Panc1 (cell line): ENCODE results near the gene SLC8B1. TPM values are rescaled to one million over a fixed set of nuclear protein-coding genes. Genes with fewer than 3 reads are reported as not detected.

Experiments
- ATAC-seq: fragments of 200-7000 bp; cut with Tn5 transposase; 2 replicates; pipeline ENCODE4 v1.9.1; 2020; ENCODE audit warnings: mild to moderate bottlenecking, moderate library complexity
- BruUV-seq: library from RNA; stranded (reverse); fragments of 400-500 nt; replicated peaks from 2 replicates; lab custom pipeline; 2021; lab: Mats Ljungman, UMichigan
- CTCF ChIA-PET: fragments of 300-600 bp; sonication (Branson Sonifier 250); formaldehyde crosslinking; loops from one replicate; lab custom pipeline; 2022; ENCODE audit warnings: antibody characterized with exemption; lab: Charles Lee
- POLR2A ChIA-PET: fragments of 300-600 bp; sonication (Branson Sonifier 250); formaldehyde crosslinking; loops from one replicate; lab custom pipeline; 2022; ENCODE audit warnings: antibody characterized with exemption; lab: Charles Lee
- DNase-seq: peaks from one replicate; pipeline ENCODE4 v3.0.0-alpha.2; 2010; ENCODE audit warnings: low read depth, low spot score
- H3K27ac ChIP-seq: 2 replicates; pipeline ENCODE4 v1.5.1; 2011; ENCODE audit warnings: mild to moderate bottlenecking, low read length, inconsistent platforms
- H3K27me3 ChIP-seq: fragments of 200-500 bp; sonication (Bioruptor generic); 2 replicates; pipeline ENCODE4 v1.6.0; 2014; ENCODE audit warnings: low read length, inconsistent platforms; ENCODE audit not compliant: control insufficient read depth, insufficient read depth
- H3K36me3 ChIP-seq: fragments of 200-500 bp; sonication (Bioruptor generic); 2 replicates; pipeline ENCODE4 v1.5.1; 2014; ENCODE audit warnings: inconsistent platforms, mild to moderate bottlenecking, low read length, moderate library complexity; ENCODE audit not compliant: control insufficient read depth, insufficient read depth
- H3K4me1 ChIP-seq: 2 replicates; pipeline ENCODE4 v1.5.1; 2011; ENCODE audit warnings: inconsistent platforms, mild to moderate bottlenecking, low read length, moderate library complexity; ENCODE audit not compliant: control insufficient read depth, insufficient read depth
- H3K4me3 ChIP-seq, 2 experiments: 2 replicates each; pipeline ENCODE4 v1.5.1; 2011 to 2012; ENCODE audit warnings: low read depth in 2 of 2, low read length in 2 of 2, mild to moderate bottlenecking in 2 of 2, inconsistent platforms in 1 of 2, moderate library complexity in 1 of 2
- H3K9me3 ChIP-seq: fragments of 200-500 bp; sonication (Bioruptor generic); 2 replicates; pipeline ENCODE4 v1.5.1; 2014; ENCODE audit warnings: low read depth, mild to moderate bottlenecking, inconsistent platforms, low read length, moderate library complexity; ENCODE audit not compliant: control insufficient read depth, insufficient read depth
- CTCF ChIP-seq: fragments of 450-650 bp; IDR thresholded peaks from 2 replicates; pipeline ENCODE4 v1.5.1; 2017; ENCODE audit warnings: mild to moderate bottlenecking
- POLR2AphosphoS5 ChIP-seq: IDR thresholded peaks from 2 replicates; pipeline ENCODE4 v1.6.1; 2012; ENCODE audit warnings: mild to moderate bottlenecking, low read depth, low read length, moderate library complexity
- REST ChIP-seq, 2 experiments: IDR thresholded peaks; 2 replicates each; pipeline ENCODE4 v1.6.1; 2011 to 2012; ENCODE audit warnings: low read depth in 2 of 2, control low read depth in 1 of 2, low read length in 1 of 2, mild to moderate bottlenecking in 1 of 2, moderate library complexity in 1 of 2; ENCODE audit not compliant: insufficient read depth in 1 of 2
- SIN3A ChIP-seq: IDR thresholded peaks from 2 replicates; pipeline ENCODE4 v1.6.1; 2012; ENCODE audit warnings: low read depth, mild to moderate bottlenecking, low read length, moderate library complexity, borderline replicate concordance; ENCODE audit not compliant: insufficient read depth
- TCF7L2 ChIP-seq: IDR thresholded peaks from 2 replicates; pipeline ENCODE4 v1.6.1; 2011; ENCODE audit warnings: mild to moderate bottlenecking, low read depth, low read length, inconsistent platforms
- in situ Hi-C: cut with HindIII; loops from 2 replicates; pipeline ENCODE4 v1.10.0; 2016; ENCODE audit warnings: low sequenced_read_pairs, low pct_unique_long_range_greater_than_20kb
- intact Hi-C: fragments of 100-400 bp; cut with micrococcal nuclease; formaldehyde crosslinking; loops from one replicate; pipeline ENCODE4 v1.10.0; 2022; ENCODE audit not compliant: unreplicated experiment
- total RNA-seq: library from RNA; stranded (reverse); gene quantifications from one replicate; pipeline ENCODE4 v1.2.1, GENCODE V29; 2021; ENCODE audit not compliant: unreplicated experiment

Gene SLC8B1
- total RNA-seq, 1 experiment from 2014 or later, result 26.7 TPM

DNA sequence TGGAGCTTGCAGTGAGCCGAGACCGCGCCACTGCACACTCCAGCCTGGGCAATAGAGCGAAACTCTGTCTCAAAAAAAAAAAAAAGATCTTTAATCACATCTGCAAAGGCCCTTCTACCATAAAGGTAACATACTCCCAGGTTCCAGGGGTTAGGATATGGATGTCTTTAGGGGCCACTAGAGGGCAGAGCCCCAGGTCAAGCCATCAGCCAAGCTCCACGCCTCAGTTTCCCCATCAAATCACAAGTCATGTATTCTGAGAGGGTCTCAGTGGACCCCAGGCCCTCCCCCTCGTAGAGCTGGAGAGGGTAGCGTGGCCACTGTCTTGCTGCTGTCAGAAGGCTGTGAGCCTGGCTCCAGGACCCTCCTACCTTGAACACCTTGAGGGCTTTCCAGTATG lies 18.8 kb downstream of the SLC8B1 start:
- no peaks in the 10 kb centered on the region for H3K27me3 ChIP-seq
- intact Hi-C loops, result no loop called here
- no peaks in the 10 kb centered on the region for H3K4me1 ChIP-seq
- BruUV-seq, result no TSS peak
- H3K9me3 ChIP-seq, result no peaks in the 10 kb centered on the region
- H3K36me3 ChIP-seq, result no peaks in the 10 kb centered on the region
- TF ChIP-seq SIN3A (no peak), POLR2AphosphoS5 (no peak)
- no peak for DNase-seq
- H3K27ac ChIP-seq, result no peak overlapping the region
- ChIA-PET CTCF (no interaction called here), POLR2A (interaction anchor here (0.7 kb wide), 1 partner anchor 195 kb away, joined by 3 read pairs; no protein-coding TSS in a partner anchor)
- no peak overlapping the region for H3K4me3 ChIP-seq
- ATAC-seq, result no peak
- in situ Hi-C loops, result no loop called here

DNA sequence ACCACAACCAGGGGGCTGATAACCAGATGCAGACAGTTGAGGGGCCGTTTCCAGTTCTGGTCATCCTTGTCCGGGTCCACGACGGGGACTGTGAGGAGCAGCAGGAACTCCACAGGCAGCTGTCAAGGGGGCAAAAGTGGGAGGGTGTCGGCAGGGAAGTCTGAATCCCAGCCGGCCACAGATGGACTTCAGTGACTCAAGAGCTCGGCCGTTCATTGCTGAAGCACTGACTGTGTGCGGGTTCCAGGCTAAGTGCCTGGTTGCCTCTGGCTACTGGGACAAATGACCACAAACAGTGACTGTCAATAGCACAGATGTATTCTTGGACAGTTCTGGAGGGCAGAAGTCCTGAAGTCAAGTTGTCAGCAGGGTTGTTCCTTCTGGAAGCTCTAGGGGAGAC lies 19.6 kb downstream of the SLC8B1 start:
- no peaks in the 10 kb centered on the region for H3K36me3 ChIP-seq
- no peak overlapping the region for H3K27ac ChIP-seq
- in situ Hi-C loops, result no loop called here
- ChIA-PET POLR2A (no interaction called here), CTCF (no interaction called here)
- H3K9me3 ChIP-seq, result no peaks in the 10 kb centered on the region
- no peak for DNase-seq
- H3K27me3 ChIP-seq, result no peaks in the 10 kb centered on the region
- no peak overlapping the region for H3K4me3 ChIP-seq
- TF ChIP-seq CTCF (no peak), POLR2AphosphoS5 (no peak), REST (IDR thresholded peaks at IDR 0.05; ENCODE audit: insufficient read depth in 1 of 2, low read depth in 2 of 2, low read length in 1 of 2) (no peak), SIN3A (no peak), TCF7L2 (no peak)
- ATAC-seq, result no peak
- BruUV-seq, result no TSS peak
- no peaks in the 10 kb centered on the region for H3K4me1 ChIP-seq
- intact Hi-C loops, result no loop called here

- Histone ChIP-seq H3K36me3 (no peaks in the 10 kb centered on the region), H3K4me3 (no peak overlapping the region), H3K27ac (no peak overlapping the region), H3K4me1 (no peaks in the 10 kb centered on the region), H3K9me3 (no peaks in the 10 kb centered on the region), H3K27me3 (no peaks in the 10 kb centered on the region)
- TF ChIP-seq REST (IDR thresholded peaks at IDR 0.05; ENCODE audit: insufficient read depth in 1 of 2, low read depth in 2 of 2, low read length in 1 of 2) (no peak), TCF7L2 (no peak), CTCF (no peak), SIN3A (no peak), POLR2AphosphoS5 (no peak)
- no peak for ATAC-seq
- BruUV-seq, result no TSS peak
- POLR2A ChIA-PET, result no interaction called here
- intact Hi-C loops, result no loop called here
- in situ Hi-C loops, result no loop called here
- DNase-seq, result no peak
- CTCF ChIA-PET, result no interaction called here
These were observed 20.8 kb downstream of the SLC8B1 start for GRCh38 chr12:113314121-113314529.
